ENCODE results near the gene MYBPC1.
"Not testable (repeated sequence)": the region's sequence is repeated elsewhere in the genome, so short reads cannot be mapped to it uniquely, and the experiment has no call there.

Gene MYBPC1, protein sequence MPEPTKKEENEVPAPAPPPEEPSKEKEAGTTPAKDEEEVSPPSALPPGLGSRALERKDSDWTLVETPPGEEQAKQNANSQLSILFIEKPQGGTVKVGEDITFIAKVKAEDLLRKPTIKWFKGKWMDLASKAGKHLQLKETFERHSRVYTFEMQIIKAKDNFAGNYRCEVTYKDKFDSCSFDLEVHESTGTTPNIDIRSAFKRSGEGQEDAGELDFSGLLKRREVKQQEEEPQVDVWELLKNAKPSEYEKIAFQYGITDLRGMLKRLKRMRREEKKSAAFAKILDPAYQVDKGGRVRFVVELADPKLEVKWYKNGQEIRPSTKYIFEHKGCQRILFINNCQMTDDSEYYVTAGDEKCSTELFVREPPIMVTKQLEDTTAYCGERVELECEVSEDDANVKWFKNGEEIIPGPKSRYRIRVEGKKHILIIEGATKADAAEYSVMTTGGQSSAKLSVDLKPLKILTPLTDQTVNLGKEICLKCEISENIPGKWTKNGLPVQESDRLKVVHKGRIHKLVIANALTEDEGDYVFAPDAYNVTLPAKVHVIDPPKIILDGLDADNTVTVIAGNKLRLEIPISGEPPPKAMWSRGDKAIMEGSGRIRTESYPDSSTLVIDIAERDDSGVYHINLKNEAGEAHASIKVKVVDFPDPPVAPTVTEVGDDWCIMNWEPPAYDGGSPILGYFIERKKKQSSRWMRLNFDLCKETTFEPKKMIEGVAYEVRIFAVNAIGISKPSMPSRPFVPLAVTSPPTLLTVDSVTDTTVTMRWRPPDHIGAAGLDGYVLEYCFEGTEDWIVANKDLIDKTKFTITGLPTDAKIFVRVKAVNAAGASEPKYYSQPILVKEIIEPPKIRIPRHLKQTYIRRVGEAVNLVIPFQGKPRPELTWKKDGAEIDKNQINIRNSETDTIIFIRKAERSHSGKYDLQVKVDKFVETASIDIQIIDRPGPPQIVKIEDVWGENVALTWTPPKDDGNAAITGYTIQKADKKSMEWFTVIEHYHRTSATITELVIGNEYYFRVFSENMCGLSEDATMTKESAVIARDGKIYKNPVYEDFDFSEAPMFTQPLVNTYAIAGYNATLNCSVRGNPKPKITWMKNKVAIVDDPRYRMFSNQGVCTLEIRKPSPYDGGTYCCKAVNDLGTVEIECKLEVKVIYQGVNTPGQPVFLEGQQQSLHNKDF

GRCh38 chr12:101594700-101595099 is at the start of gene MYBPC1:
Gene MYBPC1 (plus strand): TSS chr12:101594971. CDS start chr12:101595071, 100 bp downstream.
- DNase-seq = no peak

GRCh38 chr12:101551362-101552114 is 43.2 kb upstream of the MYBPC1 start:
- no peak for DNase-seq

DNA sequence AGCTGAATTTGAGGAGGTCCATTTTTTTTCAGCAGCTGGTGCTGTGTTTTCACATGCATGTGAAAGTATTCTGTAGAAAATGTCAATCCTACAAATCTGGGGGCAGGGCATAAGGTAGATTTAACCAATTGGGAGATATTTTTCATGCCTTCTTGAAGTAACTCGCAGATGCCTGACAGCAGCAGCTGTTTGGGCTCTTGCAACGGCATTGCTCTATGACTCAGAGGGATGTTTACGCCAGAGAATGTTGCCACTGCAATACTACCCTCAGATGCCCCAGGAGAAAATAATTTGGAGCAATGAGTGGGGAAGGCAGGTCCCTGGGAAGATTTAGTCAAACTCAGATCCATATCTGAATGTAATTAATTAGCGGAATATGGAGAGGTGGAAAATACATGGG is 42.5 kb upstream of the MYBPC1 start:
- no peak for DNase-seq

- no peak for DNase-seq
These were observed 37.7 kb upstream of the MYBPC1 start for GRCh38 chr12:101557094-101557493.

- DNase-seq = not testable (repeated sequence)
These were observed 36.0 kb upstream of the MYBPC1 start for GRCh38 chr12:101558726-101559125.

DNA sequence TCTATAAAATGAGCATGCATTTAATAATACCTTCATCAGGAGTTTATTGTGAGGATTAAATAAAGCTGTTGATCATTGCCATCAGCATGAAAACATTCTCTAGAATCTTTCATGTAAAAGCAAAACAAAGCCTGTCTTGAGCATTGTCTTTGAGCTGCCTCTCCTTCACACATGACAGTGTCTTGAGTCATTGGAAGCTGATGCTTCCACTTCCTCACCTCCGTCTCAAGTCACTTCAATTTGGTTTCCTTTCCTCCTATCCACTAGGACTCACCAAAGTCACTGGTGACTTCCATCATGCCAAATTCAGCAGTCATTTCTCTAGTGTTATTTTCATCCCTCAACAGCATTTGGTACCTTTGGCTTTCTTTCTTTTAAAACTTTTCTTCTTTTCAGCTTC is 31.6 kb upstream of the MYBPC1 start:
- no peak for DNase-seq

- no peak for DNase-seq
These were observed 29.9 kb upstream of the MYBPC1 start for GRCh38 chr12:101564912-101565311.

GRCh38 chr12:101566318-101566717 is 28.5 kb upstream of the MYBPC1 start:
- no peak for DNase-seq

DNA sequence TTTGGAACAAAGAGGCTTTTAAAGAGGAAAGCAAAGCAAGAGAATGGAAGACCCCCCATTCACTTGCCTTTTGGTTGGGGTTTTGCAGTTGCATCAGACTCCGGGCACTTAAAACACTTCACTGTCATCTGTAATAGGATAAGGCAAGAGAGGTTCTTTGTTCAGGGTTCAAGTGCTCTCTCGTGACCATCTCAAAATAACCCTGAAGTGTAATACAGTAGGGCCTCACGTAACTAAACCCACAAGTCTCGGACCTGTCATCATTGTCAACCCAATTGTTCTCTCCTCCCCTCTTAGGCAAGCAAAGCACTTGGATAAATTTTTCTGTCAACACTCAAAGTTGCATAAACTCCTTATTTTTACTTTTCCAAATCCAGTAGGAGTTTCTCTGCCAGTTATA is 26.9 kb upstream of the MYBPC1 start:
- no peak for DNase-seq

- no peak for DNase-seq
These were observed 24.7 kb upstream of the MYBPC1 start for GRCh38 chr12:101570047-101570446.

GRCh38 chr12:101571105-101571504 is 23.7 kb upstream of the MYBPC1 start:
- no peak for DNase-seq

- DNase-seq = no peak
These were observed 21.0 kb upstream of the MYBPC1 start for GRCh38 chr12:101573743-101574142.

DNA sequence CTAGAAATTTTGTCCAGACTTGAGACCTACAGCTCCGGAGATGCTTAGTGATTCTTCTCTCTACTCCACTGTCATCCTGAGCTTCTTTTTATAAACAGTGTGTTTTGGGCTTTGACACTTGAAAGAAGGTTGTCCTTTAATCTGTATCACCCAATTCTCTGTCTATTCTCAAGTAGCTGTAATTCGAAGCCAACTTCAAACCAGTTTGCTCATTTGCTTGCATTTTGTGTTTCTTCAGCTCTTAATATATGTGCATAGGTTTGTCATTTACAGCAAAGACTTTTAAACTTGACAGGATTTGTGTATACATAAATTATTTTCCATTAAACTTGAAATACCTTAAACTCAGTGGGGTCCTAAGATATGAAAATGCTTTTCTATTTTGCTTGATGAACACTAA is 16.4 kb upstream of the MYBPC1 start:
- no peak for DNase-seq

DNA sequence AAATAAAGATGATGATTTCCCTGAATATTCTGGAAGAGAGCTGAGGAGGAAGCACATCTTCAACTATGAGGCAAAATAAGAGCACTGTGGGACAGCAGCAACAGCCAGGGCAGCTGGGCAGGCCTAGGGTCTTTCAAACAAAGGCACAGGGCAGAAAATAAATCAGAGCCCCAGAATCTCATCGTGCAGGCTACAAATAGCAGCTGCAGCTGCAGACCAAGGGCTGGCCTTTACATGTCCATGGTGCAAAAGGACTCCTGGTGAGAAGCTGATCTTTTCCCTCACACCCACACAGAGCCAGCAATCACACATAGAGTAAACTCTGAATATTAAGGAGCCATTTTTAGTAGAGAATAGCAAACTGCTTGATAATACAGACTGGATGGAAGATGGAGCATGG is 13.6 kb upstream of the MYBPC1 start:
- DNase-seq = no peak

DNA sequence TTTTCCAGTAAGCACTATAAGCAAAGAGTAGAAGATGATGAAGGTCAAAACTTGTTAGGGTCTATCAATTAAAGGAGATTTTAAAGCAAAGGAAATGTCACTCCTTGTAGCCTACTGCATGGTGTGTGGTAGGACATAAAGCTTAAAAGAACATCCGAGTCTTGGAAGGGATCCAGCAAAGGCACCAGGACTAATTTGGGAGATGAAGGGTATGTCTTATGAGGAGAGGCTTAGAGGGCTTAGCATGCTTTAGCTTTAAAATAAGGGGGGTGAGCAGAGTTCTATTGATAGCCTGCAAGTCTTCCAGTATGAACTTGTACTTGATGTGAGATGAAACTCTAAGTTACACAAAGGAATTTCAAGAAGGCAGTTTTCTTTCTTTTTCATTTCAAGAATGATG is 11.8 kb upstream of the MYBPC1 start:
- no peak for DNase-seq

DNA sequence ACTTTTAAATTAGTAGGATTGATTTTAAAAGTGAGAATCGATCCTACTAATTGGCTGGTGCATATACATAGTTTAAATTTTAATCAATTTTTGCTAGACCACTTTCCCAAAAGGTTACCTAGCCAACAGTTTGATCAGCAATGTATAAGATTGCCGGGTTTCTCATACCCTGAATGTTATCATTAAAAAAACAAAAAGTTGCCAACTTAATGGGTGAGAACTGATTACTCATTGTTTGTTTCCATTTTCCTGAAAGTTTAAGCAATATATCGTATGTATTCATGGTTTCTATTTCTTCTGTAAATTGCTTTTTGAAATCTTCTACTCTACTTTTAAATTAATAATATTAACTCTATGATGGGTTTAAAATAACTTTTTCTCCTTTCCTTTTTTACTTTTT is 4.4 kb upstream of the MYBPC1 start:
- DNase-seq = no peak

DNA sequence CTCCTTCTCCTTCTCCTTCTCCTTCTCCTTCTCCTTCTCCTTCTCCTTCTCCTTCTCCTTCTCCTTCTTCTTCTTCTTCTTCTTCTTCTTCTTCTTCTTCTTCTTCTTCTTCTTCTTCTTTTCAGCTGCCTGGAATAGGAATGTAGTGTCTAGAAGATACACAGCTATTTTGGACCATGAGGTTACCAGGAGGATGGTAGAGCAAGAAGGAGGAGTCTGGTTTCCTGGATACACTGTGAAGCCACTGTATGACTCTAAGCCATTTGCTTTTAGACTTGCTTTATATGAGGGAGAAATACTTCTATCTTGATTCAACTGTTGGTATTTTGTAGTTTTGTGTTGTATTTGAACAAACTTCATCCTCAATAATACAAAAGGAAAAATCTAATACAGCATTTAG is 3.0 kb upstream of the MYBPC1 start:
- DNase-seq = no peak

GRCh38 chr12:101592448-101592847 is 2.3 kb upstream of the MYBPC1 start:
- no peak for DNase-seq

GRCh38 chr12:101592921-101593320 is 1.9 kb upstream of the MYBPC1 start:
- no peak for DNase-seq

- no peak for DNase-seq
These were observed 1.4 kb downstream of the MYBPC1 start for GRCh38 chr12:101596172-101596571.

GRCh38 chr12:101597164-101597563 is 2.4 kb downstream of the MYBPC1 start:
- DNase-seq = no peak

- DNase-seq = no peak
These were observed 3.7 kb downstream of the MYBPC1 start for GRCh38 chr12:101598483-101598882.

GRCh38 chr12:101599311-101599710 is 4.5 kb downstream of the MYBPC1 start:
- DNase-seq = no peak

Data from CD4-positive, alpha-beta T cell treated with Interleukin-17A for 1 hour (primary cell).